MM.1S (cell line): ENCODE results near the gene C19orf53.

Source experiments
- CTCF ChIP-seq: fragments of 300-600 bp; sonication (generic); IDR thresholded peaks from 2 replicates; pipeline ENCODE4 v1.5.1; 2016; ENCODE audit warnings: antibody characterized with exemption, low read length, mixed read lengths
- EZH2 ChIP-seq: fragments of 300-600 bp; sonication (generic); optimal IDR thresholded peaks from 2 replicates; pipeline ENCODE3; 2017; ENCODE audit warnings: low read depth, mild to moderate bottlenecking, antibody characterized with exemption, low read length, mixed read lengths
- EZH2phosphoT487 ChIP-seq: fragments of 300-600 bp; sonication (generic); IDR thresholded peaks from 2 replicates; pipeline ENCODE4 v1.6.1; 2018; ENCODE audit warnings: antibody characterized with exemption, low read length

- TF ChIP-seq CTCF, result no peak
- TF ChIP-seq EZH2, result no peak
- no peak for TF ChIP-seq EZH2phosphoT487
These were observed 20.7 kb downstream of the C19orf53 start, which contains the start of gene ZSWIM4 for GRCh38 chr19:13794757-13795589.
